CMK (cell line): Measurements from ENCODE around the gene ARMCX2.
"Not testable (repeated sequence)": the region's sequence is repeated elsewhere in the genome, so short reads cannot be mapped to it uniquely, and the experiment has no call there.

Experiments
- DNase-seq: peaks from one replicate; pipeline ENCODE4 v3.0.0-alpha.2; 2010; ENCODE audit warnings: low read depth

ARMCX2 gene

GRCh38 chrX:101659601-101660063 is at the start of gene ARMCX2:
TSS of gene ARMCX2 (minus strand) at chrX:101659850. CDS start at chrX:101657588, 2,262 bp downstream.
- no peak for DNase-seq

- DNase-seq, result no peak
These were observed 49.7 kb upstream of the ARMCX2 start for GRCh38 chrX:101709384-101709783.

- no peak for DNase-seq
These were observed 48.5 kb upstream of the ARMCX2 start for GRCh38 chrX:101708163-101708562.

DNA sequence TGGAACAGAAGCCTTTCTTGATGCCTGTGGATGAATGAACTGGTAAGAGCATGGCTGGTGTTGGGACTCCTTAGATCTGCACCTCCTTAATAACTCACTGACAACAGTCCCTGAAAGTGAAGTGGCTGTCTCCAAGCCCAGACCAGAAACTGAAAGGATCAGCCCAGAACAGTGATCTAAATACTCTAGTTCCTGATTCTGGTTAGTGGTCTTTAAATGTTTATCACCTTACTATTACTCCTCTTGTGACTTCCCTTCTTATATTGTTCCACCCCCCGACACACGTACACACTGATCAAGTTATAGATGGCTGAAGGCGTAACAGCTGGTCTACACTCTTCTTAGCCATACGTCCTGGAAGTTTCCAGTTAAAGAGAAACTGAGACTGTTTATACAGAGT is 33.8 kb upstream of the ARMCX2 start:
- DNase-seq, result no peak

DNA sequence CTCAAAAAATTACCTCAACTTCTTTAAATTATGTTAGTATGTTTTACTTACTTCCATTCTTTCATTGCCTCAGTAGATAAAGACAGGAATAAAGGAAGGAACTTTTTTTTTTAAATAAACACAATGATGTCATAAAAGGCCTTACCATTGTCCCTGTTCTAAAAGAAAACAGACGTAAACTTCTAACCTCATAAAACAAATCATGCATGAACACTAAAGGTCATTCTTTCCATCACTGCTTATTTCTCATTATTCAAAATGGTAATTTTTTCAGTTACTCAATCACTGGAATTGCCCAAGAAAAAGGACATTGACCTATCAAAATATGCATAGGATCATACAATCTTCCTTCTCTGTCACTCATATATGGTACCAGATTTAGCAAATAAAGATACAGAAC is 32.2 kb upstream of the ARMCX2 start:
- no peak for DNase-seq

DNA sequence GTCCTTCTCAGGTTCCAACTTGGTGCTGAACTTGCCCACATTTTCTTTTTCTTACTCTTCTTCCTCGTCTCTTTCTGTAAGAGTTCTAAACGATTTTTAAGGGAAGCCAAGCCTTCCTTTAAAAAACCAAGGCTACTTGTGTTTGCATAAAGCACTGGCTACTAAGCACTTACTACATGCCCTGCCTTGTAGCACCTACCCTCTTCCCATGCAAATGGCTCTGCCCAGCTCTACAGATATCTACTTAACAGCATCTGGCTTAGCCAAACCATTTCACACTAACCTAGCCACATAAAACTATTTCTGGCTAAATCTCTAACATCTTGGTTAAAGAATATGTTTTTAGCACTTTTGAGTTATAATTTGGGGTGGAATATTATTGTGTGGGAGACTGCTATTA is 26.9 kb upstream of the ARMCX2 start:
- no peak for DNase-seq

DNA sequence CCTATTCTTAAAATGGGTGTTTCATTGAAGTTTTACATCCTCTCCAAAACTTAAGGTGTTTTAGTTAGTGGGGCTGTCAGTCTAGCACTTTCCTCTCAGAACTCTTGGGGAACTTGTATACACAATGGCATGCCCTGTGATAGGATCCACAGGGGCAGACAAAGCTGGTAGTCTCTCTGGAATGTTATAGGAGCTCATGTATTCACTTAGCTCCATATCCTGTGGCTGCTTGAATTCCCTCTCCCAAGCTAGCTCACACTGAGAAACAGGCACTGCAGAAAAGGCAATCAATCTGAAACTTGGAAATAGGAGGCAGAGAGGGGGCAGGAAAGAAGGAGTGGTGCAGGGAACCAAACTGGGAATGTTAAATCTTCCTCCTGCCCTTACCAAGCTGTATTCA is 26.3 kb upstream of the ARMCX2 start:
- DNase-seq, result no peak

DNA sequence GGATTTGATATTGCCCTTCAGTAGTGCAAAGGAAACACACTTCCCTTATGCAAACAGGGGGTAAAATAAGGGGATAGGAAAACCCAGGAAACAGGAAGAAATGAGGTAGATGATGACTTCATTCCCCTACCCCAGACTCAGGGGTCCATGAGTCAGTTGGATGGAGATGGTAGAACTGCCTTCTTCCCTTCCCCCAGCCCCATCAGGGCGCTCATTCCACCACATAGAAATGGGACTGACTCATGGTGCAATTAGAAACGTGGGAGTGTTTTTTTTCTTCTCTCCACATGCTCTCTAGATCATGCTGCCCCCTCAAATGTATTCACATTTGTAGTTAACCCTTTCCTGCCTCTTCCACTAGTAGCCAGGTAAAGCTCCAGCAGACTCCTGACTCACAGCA is 23.1 kb upstream of the ARMCX2 start:
- no peak for DNase-seq

- DNase-seq, result no peak
These were observed 17.4 kb upstream of the ARMCX2 start for GRCh38 chrX:101677028-101677427.

GRCh38 chrX:101676571-101676970 is 16.9 kb upstream of the ARMCX2 start:
- no peak for DNase-seq

DNA sequence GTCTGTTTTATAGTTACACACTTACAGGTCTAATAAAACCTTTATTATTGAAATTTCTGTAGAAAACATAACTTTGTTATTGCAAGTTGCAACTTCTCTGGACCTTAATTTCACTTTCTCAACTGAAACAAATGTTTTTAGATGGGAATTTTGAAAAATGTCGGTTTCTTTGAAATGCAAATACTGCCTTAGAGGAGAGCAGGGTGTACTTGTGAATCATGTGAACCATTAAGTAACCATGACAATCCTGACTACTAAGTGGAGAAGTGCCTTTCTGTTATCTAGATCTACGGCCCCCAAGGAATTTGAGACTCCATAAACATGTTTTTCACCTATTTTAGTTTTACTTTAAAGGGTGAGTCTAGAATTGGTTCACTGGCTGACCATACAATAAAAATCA is 8.5 kb upstream of the ARMCX2 start:
- no peak for DNase-seq

DNA sequence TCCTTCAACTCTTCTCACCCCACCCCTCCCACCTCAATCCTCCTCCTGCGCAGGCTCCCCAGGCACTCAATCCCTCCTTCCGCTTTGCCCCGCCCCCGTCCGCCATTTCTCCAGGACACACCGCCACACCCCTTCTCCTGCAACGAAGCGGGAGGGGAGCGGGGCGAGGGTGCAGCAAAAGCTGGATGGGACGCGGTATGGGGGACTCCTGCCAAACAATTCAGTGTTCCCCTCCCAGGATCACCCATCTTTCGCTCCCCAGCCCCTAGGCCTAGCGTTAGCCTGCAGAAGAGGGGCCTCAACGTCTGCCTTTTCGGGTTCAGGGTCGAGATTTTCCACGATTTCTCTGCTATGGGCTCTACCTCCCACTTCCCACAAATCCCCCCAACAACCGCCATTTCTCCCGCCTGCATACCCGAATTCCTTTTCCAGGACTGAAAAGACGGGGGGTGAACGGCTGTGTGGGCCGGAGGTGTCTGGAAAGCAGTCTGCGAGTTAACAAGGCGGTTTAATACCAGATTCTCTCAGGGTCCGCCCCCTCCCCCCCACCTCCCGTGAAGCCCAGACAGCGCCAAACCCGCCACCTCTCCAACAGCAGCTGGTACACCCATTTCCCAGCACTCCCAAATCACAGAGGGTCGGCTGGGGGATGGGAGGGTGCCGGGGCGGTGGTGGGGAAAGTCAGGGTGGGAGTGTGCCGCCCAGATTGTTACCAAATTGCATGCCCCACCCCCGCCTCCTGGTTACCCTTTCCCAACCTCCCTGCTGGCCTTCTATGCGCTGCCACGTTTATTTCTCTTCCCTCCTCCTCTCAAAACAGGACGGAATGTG is 774 bp downstream of the ARMCX2 start:
- no peak for DNase-seq

GRCh38 chrX:101657495-101657894 is 2.2 kb downstream of the ARMCX2 start:
- DNase-seq, result no peak

GRCh38 chrX:101656817-101657216 is 2.8 kb downstream of the ARMCX2 start:
- DNase-seq, result no peak

DNA sequence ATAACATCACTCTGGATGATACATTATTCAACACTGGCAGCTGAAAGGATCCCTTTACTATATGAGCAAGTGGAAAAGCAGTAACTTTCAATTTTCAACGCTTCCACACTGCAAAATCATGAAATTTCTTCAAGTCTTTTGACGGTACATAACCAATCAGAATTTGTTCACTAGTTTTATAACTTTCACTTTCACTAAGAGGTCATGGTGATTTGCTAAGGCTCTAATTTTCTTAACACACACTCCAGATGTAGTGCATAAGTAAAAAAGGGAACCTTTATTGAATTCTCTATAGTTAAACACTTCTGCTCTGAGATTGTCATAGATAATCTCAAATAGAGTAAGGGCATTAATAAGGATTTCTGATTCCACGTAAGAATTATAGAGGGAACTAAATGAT is 4.1 kb downstream of the ARMCX2 start:
- no peak for DNase-seq

DNA sequence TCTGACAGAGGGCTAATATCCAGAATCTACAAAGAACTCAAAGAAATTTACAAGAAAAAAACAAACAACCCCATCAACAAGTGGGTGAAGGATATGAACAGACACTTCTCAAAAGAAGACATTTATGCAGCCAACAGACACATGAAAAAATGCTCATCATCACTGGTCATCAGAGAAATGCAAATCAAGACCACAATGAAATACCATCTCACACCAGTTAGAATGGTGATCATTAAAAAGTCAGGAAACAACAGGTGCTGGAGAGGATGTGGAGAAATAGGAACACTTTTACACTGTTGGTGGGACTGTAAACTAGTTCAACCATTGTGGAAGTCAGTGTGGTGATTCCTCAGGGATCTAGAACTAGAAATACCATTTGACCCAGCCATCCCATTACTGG is 11.9 kb downstream of the ARMCX2 start:
- DNase-seq, result not testable (repeated sequence)

DNA sequence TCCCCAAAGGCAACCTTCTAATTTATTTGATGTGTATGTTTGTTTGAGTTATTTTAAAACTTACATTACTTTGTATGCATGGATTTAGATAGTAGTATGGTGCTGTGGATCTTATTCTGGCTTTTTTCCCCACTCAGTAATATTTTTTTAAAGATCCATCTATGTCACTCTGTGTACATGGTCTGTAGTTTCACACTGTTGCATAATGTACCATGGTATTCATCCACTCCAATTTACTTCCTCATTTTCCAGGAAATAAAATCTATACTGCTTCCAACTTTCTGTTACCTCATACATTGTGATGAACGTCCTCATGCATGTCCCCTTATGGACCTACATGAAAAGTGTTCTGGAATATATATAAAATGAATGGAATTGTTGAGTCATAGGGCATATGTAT is 17.6 kb downstream of the ARMCX2 start:
- DNase-seq, result no peak

DNA sequence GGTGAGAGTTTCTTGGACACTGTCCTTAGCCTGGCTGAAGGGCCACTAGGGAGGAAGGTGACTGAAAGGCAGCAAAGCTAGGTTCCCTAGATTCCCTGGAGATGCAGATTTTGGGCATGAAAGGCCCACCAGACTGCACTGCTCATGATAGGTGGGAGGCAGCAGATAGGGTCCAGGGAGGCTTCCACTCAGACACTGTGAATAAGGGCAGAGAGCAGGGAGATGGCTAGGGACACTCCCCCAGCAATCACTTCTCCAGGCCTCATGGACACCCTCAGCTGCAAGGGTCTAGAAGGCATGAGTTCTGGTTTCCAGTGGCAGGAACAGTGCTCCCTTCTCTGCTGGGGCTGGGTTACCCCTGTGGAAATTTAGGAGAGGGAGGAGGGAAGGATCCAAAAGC is 20.1 kb downstream of the ARMCX2 start:
- no peak for DNase-seq

- no peak for DNase-seq
These were observed 40.3 kb downstream of the ARMCX2 start for GRCh38 chrX:101619364-101619763.

DNA sequence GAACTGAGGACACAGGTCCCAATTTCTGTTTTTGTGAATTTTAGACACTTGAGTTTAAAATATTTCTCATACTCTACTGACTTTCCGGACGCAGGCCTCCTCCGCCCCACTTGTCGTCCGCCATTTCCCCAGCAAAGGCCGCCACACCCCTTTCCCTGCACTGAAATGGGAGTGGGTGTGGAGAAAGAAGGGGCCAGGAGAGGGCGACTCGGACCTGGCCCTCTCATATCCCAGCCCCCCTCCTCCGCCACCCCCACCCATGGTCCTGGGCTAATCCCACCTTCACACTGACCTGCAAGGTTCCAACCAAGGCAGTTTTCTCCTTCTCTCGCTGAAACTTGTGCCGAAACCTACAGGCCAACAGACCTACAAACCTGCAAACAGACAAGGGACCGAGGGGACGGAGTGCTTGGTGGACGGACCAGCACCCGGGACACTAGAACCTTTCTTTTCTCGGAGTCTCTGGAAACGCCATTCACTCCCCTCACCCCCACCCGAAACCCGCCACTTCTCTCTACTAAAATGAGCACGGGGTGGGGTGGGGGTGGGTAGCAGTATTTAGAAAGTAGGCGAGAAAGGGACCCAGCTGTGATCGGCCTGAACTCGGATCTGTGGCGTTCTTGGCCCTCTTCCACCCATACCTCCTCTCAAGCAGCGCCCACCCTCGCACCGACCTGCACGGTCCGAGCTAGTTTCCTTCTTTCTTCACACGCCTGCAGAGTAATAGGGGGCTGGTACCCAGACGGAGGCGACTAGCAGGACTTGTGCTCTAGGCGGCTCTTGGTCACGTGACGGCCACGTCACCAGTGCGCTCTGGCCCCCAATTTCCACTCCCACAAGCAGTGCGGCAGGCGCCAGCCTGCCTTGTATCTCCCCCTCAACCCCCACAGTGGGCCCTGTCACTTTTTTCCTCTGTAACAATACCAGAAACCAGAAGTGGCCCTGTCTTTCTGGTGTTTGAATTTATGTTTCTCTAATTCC is 42.1 kb downstream of the ARMCX2 start, which contains the start of gene ARMCX6:
TSS of gene ARMCX6 (minus strand) at position 790 of the 981 bp plus-strand sequence. CDS start 1,380 bp downstream, outside the sequence.
- DNase-seq, result peak; percentile 49

DNA sequence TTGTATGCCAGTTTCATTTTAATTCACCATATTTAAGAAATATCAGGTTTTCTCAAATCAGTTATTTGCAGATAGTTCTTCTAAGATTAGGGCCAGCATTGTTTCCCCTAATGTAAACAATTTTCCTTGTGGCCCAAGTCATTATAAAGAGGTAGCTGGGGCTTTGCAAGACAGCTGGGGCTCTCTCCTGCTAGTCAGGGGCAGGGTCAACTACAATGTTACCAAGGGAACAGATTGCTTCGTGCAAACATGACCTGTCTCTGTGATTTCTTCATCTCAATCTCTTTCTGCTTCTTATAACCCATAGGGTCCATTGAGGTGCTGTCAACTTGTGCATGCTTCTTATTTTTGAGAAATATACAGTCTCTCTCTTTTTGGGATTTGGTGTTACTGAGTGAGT is 53.9 kb downstream of the ARMCX2 start:
- no peak for DNase-seq
